WTC11 (cell line): Measurements from ENCODE around the gene MS4A2. TPM values are rescaled to one million over a fixed set of nuclear protein-coding genes. Genes with fewer than 3 reads are reported as not detected.

Experiments used
- ATAC-seq: fragments of 200-7000 bp; cut with Tn5 transposase; 2 replicates; pipeline ENCODE4 v1.10.0; 2021; ENCODE audit warnings: mild to moderate bottlenecking, moderate library complexity
- CTCF ChIA-PET: fragments of 300-600 bp; sonication (Branson Sonifier 250); formaldehyde crosslinking; loops from one replicate; lab custom pipeline; 2021; ENCODE audit warnings: antibody characterized with exemption; lab: Charles Lee
- POLR2A ChIA-PET: fragments of 350-600 bp; sonication (Branson Sonifier 250); formaldehyde crosslinking; loops from one replicate; lab custom pipeline; 2021; ENCODE audit warnings: antibody characterized with exemption; lab: Charles Lee
- DNase-seq: peaks from one replicate; pipeline ENCODE4 v3.0.0; 2021; ENCODE audit warnings: low spot score
- H3K27ac Mint-ChIP-seq: 2 replicates; pipeline ENCODE4 v1.8.0; 2021; ENCODE audit warnings: mixed read lengths
- H3K27me3 Mint-ChIP-seq: 2 replicates; pipeline ENCODE4 v1.8.0; 2021; ENCODE audit warnings: low read depth, mild to moderate bottlenecking, moderate library complexity, mixed read lengths
- H3K36me3 Mint-ChIP-seq: 2 replicates; pipeline ENCODE4 v1.8.0; 2021; ENCODE audit warnings: mixed read lengths
- H3K4me1 Mint-ChIP-seq: 2 replicates; pipeline ENCODE4 v1.8.0; 2022; ENCODE audit warnings: mixed read lengths
- H3K4me3 Mint-ChIP-seq: 2 replicates; pipeline ENCODE4 v1.8.0; 2021; ENCODE audit warnings: mild to moderate bottlenecking, moderate library complexity, mixed read lengths
- H3K9me3 Mint-ChIP-seq: 2 replicates; pipeline ENCODE4 v1.8.0; 2021; ENCODE audit warnings: mixed read lengths
- AR ChIP-seq: fragments of 250-450 bp; sonication (Bioruptor Pico); IDR thresholded peaks from 2 replicates; pipeline ENCODE4 v1.9.0; 2021; ENCODE audit warnings: mild to moderate bottlenecking
- CREM ChIP-seq: sonication (generic); formaldehyde crosslinking; IDR thresholded peaks from 2 replicates; pipeline ENCODE4 v1.8.1; 2022; ENCODE audit warnings: mild to moderate bottlenecking, missing genetic modification reagents, moderate library complexity
- ELF4 ChIP-seq: sonication (generic); formaldehyde crosslinking; IDR thresholded peaks from 2 replicates; pipeline ENCODE4 v1.8.1; 2022; ENCODE audit warnings: low read depth, mild to moderate bottlenecking, moderate library complexity, missing genetic modification reagents
- GTF2I ChIP-seq: fragments of 250-450 bp; sonication (Bioruptor Pico); conservative IDR thresholded peaks from 2 replicates; pipeline ENCODE4 v1.4.0; 2021; ENCODE audit warnings: mild to moderate bottlenecking
- JAZF1 ChIP-seq: fragments of 250-450 bp; sonication (Bioruptor Pico); IDR thresholded peaks from 2 replicates; pipeline ENCODE4 v1.9.0; 2021; ENCODE audit warnings: moderate library complexity, mild to moderate bottlenecking, inconsistent platforms
- KAT7 ChIP-seq: sonication (generic); formaldehyde crosslinking; IDR thresholded peaks from 2 replicates; pipeline ENCODE4 v1.8.1; 2023; ENCODE audit warnings: missing genetic modification reagents, mild to moderate bottlenecking, borderline replicate concordance
- MYBL2 ChIP-seq: sonication (generic); formaldehyde crosslinking; IDR thresholded peaks from 2 replicates; pipeline ENCODE4 v1.8.1; 2023; ENCODE audit warnings: mild to moderate bottlenecking, moderate library complexity, missing genetic modification reagents
- NFATC4 ChIP-seq: fragments of 250-450 bp; sonication (Bioruptor Pico); IDR thresholded peaks from 2 replicates; pipeline ENCODE4 v1.9.0; 2021; ENCODE audit warnings: mild to moderate bottlenecking
- PRDM15 ChIP-seq: sonication (generic); formaldehyde crosslinking; IDR thresholded peaks from 2 replicates; pipeline ENCODE4 v1.8.0; 2022; ENCODE audit warnings: missing genetic modification reagents
- PREB ChIP-seq: sonication (generic); formaldehyde crosslinking; IDR thresholded peaks from 2 replicates; pipeline ENCODE4 v1.8.1; 2022; ENCODE audit warnings: mild to moderate bottlenecking, missing genetic modification reagents, moderate library complexity, borderline replicate concordance
- SMAD3 ChIP-seq: sonication (generic); formaldehyde crosslinking; IDR thresholded peaks from 2 replicates; pipeline ENCODE4 v1.8.0; 2022; ENCODE audit warnings: missing genetic modification reagents, mild to moderate bottlenecking, borderline replicate concordance
- SP1 ChIP-seq: sonication (generic); formaldehyde crosslinking; conservative IDR thresholded peaks from 2 replicates; pipeline ENCODE4 v1.8.1; 2022; ENCODE audit warnings: missing genetic modification reagents
- ZNF219 ChIP-seq: sonication (generic); formaldehyde crosslinking; IDR thresholded peaks from 2 replicates; pipeline ENCODE4 v1.8.0; 2023; ENCODE audit warnings: missing genetic modification reagents, mild to moderate bottlenecking, borderline replicate concordance
- ZNF232 ChIP-seq: sonication (generic); formaldehyde crosslinking; IDR thresholded peaks from 2 replicates; pipeline ENCODE4 v1.8.0; 2022; ENCODE audit warnings: mild to moderate bottlenecking, missing genetic modification reagents
- ZNF263 ChIP-seq: sonication (generic); formaldehyde crosslinking; IDR thresholded peaks from 2 replicates; pipeline ENCODE4 v1.8.1; 2022; ENCODE audit warnings: low read depth, mild to moderate bottlenecking, moderate library complexity, missing genetic modification reagents
- ZNF317 ChIP-seq: sonication (generic); formaldehyde crosslinking; IDR thresholded peaks from 2 replicates; pipeline ENCODE4 v1.8.1; 2023; ENCODE audit warnings: low read depth, mild to moderate bottlenecking, moderate library complexity, missing genetic modification reagents, borderline replicate concordance
- ZNF416 ChIP-seq: fragments of 250-450 bp; sonication (Bioruptor Pico); IDR thresholded peaks from 2 replicates; pipeline ENCODE4 v1.9.0; 2021; ENCODE audit warnings: mild to moderate bottlenecking, inconsistent platforms
- ZNF423 ChIP-seq: fragments of 250-450 bp; sonication (Bioruptor Pico); IDR thresholded peaks from 2 replicates; pipeline ENCODE4 v2.1.2; 2022; ENCODE audit warnings: mild to moderate bottlenecking, moderate library complexity
- ZNF512 ChIP-seq: sonication (generic); formaldehyde crosslinking; IDR thresholded peaks from 2 replicates; pipeline ENCODE4 v1.8.1; 2022; ENCODE audit warnings: missing genetic modification reagents, borderline replicate concordance
- total RNA-seq: library from RNA; stranded (reverse); gene quantifications from 3 replicates; pipeline ENCODE4 v1.2.3, GENCODE V29; 2021

The MS4A2 gene
- total RNA-seq, 1 experiment from 2014 or later, result not detected

GRCh38 chr11:60116996-60117790, 28.7 kb downstream of the MS4A2 start:
- Mint-ChIP-seq H3K4me1 (peaks cover 48% of the 10 kb centered on the region), H3K4me3 (no peak overlapping the region), H3K9me3 (peaks cover 18% of the 10 kb centered on the region), H3K36me3 (peaks cover 11% of the 10 kb centered on the region), H3K27ac (no peak overlapping the region), H3K27me3 (no peaks in the 10 kb centered on the region)
- ChIA-PET POLR2A (no interaction called here), CTCF (no interaction called here)
- TF ChIP-seq KAT7 (CRISPR knock-in tag) (no peak), ZNF416 (CRISPR knock-in tag) (no peak), ZNF317 (CRISPR knock-in tag) (no peak), PREB (CRISPR knock-in tag) (no peak), ZNF232 (CRISPR knock-in tag) (no peak), SMAD3 (CRISPR knock-in tag) (no peak), ELF4 (CRISPR knock-in tag) (no peak), ZNF512 (CRISPR knock-in tag) (no peak), MYBL2 (no peak), ZNF423 (no peak), SP1 (CRISPR knock-in tag) (no peak), ZNF263 (no peak), AR (CRISPR knock-in tag) (no peak), JAZF1 (CRISPR knock-in tag) (no peak), PRDM15 (CRISPR knock-in tag) (no peak), ZNF219 (no peak), NFATC4 (CRISPR knock-in tag) (no peak), GTF2I (no peak), CREM (CRISPR knock-in tag) (no peak)
- no peak for DNase-seq
- ATAC-seq, result no peak
